ENCODE results near the gene HK1. TPM values are rescaled to one million over a fixed set of nuclear protein-coding genes. Genes with fewer than 3 reads are reported as not detected.

HK1 gene
- total RNA-seq, 1 experiment from 2014 or later, result 83.2 TPM

DNA sequence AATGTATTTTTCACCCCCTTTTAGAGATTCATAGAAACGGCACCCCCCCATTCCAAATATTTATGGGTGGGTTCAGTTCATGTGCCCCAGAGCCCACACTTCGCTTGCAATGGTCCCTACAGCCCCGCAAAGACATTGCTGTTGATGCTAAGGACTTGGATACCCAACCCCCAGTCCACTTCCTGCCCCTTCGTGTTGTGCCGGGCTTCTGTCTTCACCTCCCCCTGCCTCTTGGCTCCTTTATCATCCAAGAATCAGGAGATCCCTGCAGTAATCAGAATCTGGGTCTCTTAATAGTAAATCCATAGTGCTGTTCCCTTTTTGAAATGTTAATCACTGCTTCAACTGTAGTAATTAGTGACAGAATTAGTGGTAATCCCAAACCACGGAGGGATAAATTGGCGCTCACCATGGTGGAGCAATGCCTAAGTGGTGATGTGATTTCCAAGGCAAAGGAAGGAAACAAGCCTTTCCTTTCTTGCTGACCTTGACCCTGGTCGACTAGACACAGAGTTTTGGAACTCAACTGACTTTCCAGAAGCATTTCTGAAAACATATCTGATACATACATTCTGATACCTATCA lies 67.7 kb downstream of the HK1 start:
- no peak for DNase-seq
- H3K9me3 ChIP-seq, result no peaks in the 10 kb centered on the region
- H3K27me3 ChIP-seq, result no peaks in the 10 kb centered on the region
- H3K4me3 ChIP-seq, result no peak overlapping the region
- H3K36me3 ChIP-seq, result peaks cover 26% of the 10 kb centered on the region

DNA sequence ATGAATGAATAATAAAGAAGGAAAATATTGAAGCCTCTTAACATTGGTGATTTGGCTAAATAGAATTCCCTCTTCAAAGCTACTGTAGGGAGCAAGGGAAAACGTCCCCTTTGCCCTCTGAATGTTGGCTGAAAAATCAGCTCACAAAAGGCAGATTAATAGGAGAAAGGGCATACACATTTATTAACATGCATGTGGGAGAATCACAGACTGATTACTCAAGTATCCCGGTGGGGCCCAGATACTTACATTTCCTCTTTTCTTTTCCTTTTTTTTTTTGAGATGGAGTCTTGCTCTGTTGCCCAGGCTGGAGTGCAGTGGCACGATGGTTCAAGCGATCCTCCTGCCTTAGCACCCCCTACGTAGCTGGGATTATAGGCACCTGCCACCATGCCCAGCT lies 68.5 kb downstream of the HK1 start:
- Histone ChIP-seq H3K4me3 (no peak overlapping the region), H3K27me3 (no peaks in the 10 kb centered on the region), H3K9me3 (no peaks in the 10 kb centered on the region), H3K36me3 (peaks cover 26% of the 10 kb centered on the region)
- DNase-seq, result no peak

DNA sequence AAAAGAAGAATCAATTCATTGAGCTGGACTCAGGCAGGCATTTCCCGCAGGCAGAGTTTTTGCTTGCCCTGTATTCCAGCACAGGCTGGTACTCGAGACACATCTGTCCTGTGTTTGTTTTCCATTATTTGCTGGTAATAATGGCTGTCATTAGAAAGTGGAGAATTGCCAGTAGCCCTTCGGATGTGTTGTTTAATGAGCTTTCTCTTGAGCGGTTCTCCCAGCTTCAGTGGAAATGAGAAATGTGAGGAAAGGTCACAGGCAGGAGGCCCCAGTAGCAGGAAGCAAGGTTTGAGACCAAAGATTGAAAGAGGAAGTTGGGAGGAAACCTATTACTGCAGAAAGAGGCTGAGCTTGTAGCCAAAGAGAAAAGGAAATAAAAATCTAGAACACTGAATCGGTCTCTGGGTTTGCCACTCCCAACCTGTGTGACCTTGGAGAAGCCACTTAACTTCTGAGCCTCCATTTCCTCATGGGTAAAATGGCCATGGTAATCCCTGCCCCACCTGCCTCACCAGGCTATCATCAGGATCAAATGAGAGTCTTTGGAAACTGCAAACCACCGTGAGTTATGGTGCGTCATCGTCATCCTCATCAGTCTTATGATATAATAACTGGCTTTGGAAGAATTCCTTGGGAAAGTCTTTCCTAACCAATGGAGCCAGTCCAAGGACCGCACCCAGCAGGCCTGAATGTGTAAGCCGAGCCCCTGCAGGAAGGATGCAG lies 70.7 kb downstream of the HK1 start:
- DNase-seq, result peak; percentile 86
- H3K9me3 ChIP-seq, result no peaks in the 10 kb centered on the region

DNA sequence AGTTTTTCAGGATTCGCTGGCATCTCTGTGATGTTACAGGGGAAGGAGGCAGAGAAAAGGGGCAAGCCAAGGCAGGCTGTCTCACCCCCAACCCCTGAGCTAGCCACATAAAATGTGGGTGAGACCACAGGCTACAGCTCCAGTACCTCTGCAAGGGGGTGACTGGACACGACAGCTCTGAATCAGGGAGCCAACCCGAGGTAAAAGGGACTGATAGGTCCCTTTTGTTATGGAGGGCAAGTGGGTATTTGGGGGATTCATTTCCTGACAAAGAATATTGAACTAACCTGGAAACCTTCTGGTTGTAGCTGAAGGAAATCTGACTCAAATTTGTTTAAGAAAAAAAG lies 71.2 kb downstream of the HK1 start:
- Histone ChIP-seq H3K27me3 (no peaks in the 10 kb centered on the region), H3K9me3 (no peaks in the 10 kb centered on the region), H3K36me3 (peaks cover 28% of the 10 kb centered on the region), H3K4me3 (no peak overlapping the region)
- DNase-seq, result no peak

More for the DNA sequence above, 70.7 kb downstream of the HK1 start:
- no peaks in the 10 kb centered on the region for H3K27me3 ChIP-seq
- no peak overlapping the region for H3K4me3 ChIP-seq
- H3K36me3 ChIP-seq, result peaks cover 30% of the 10 kb centered on the region

DNA sequence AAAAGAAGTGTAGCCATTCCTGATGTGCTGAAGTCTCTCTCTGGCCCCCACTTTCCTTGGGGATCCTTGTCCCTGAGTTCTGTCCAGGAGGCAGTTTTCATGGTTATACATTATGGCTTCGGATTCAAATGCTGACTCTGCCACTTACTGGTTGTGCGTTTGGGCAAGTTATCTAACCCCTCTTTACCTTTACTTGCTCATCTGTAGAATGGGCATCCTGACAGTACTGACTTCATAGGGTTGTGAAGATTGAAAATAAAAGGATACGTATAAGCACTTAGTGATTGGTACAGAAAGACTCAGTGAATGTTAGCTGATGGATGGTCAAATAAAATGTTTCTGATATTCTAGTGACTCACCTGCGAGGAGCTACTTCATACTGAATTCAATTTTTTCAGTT lies 73.3 kb downstream of the HK1 start:
- Histone ChIP-seq H3K9me3 (no peaks in the 10 kb centered on the region), H3K36me3 (peaks cover 17% of the 10 kb centered on the region), H3K4me3 (no peak overlapping the region), H3K27me3 (no peaks in the 10 kb centered on the region)
- no peak for DNase-seq

DNA sequence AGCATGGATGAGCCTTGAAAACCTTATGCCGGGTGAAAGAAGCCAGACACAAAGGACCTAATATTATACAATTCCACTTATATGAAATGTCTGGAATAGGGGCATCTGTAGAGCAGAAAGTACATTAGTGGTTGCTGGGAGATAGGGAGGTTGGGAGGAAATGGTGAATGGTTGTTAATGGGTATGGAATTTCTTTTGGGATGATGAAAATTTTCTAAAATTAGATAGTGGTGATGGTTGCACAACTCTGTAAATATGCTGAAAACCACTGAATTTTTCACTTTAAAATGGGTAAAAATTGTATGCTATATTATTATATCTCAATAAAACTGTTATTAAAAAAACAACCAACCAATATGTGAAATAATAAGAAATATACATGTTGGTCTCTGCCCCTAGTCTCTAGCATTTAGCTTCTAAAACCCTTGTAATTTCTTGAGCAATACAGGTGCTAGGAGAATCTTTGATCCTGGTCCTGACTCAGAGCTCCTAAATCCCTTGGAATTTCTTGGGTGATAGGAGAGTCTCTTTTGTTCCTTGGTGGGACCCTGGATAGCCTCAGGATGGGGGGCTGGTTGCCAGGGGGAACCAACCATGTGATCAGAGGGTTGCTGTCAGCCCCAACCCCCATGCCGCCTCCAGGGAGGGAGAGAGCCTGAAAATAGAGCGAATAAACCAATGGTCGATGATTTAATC lies 74.4 kb downstream of the HK1 start:
- DNase-seq, result no peak
- H3K27me3 ChIP-seq, result no peaks in the 10 kb centered on the region
- H3K36me3 ChIP-seq, result peaks cover 17% of the 10 kb centered on the region
- H3K4me3 ChIP-seq, result no peak overlapping the region
- H3K9me3 ChIP-seq, result no peaks in the 10 kb centered on the region

DNA sequence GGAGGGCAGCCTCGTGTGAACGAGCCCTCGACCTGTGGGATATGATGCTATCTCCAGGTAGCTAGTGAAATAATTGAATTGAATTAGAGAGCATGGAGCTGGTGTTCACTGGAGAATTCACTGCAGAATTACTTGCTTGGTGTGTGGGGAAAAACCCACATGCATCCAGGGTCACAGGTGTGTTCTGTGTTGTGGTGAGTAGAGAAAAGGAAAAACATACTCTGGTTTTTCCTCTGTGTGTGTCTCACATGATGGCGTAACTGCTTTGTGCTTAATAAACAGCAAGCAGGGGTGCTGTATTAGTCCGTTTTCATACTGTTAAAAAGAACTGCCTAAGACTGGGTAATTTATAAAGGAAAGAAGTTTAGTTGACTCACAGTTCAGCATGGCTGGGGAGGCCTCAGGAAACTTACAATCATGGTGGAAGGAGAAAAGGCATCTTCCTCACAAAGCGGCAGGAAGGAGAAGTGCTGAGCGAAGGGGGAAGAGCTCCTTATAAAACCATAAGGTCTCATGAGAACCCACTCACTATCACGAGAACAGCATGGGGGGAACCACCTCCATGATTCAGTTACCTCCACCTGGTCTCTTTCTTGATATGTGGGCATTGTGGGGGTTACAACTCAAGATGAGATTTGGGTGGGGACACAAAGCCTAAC lies 75.8 kb downstream of the HK1 start:
- Histone ChIP-seq H3K9me3 (no peaks in the 10 kb centered on the region), H3K36me3 (peaks cover 17% of the 10 kb centered on the region), H3K27me3 (no peaks in the 10 kb centered on the region), H3K4me3 (no peak overlapping the region)
- DNase-seq, result no peak

DNA sequence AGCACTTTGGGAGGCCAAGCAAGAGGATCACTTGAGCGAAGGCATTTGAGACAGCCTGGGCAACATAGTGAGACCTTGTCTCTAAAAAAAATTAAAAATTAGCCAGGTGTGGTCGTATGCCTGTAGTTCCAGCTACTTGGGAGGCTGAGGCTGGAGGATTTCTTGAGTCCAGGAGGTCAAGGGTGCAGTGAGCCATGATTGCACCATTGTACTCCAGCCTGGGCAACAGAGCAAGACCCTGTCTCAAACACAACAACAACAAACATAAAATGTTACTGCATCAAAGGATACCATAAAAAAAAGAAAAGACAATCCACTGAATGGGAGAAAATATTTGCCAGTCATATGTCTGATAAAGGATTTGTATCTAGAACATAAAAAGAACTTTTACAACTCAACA lies 77.9 kb downstream of the HK1 start:
- Histone ChIP-seq H3K36me3 (peaks cover 10% of the 10 kb centered on the region), H3K27me3 (no peaks in the 10 kb centered on the region), H3K4me3 (no peak overlapping the region), H3K9me3 (no peaks in the 10 kb centered on the region)
- no peak for DNase-seq

DNA sequence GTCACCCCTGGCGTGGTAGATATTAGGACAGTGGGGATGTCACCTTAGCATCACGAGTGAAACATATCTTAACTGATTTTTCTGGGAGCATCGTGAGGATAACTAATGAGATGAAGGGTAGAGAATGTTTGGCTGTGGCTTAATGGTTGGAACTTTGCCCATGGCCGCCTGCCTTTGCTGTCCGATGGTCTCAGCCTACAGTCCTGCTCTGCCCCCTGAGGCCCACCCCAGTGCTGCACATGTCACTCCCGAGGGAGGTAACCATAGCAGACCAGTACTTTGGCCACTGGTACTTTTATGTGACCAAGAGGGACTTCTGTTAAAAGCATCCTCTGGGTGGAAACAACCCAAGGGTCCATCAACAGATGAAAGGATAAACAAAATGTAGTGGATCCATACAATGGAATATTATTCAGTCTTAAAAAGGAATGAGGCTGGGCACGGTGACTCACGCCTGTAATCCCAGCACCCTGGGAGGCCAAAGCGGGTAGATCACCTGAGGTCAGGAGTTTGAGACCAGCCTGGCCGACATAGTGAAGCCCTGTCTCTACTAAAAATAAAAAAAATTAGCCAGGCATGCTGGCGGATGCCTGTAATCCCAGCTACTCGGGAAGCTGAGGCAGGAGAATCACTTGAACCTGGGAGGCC lies 80.0 kb downstream of the HK1 start:
- Histone ChIP-seq H3K4me3 (no peak overlapping the region), H3K9me3 (no peaks in the 10 kb centered on the region), H3K36me3 (peaks cover 16% of the 10 kb centered on the region), H3K27me3 (no peaks in the 10 kb centered on the region)
- no peak for DNase-seq

DNA sequence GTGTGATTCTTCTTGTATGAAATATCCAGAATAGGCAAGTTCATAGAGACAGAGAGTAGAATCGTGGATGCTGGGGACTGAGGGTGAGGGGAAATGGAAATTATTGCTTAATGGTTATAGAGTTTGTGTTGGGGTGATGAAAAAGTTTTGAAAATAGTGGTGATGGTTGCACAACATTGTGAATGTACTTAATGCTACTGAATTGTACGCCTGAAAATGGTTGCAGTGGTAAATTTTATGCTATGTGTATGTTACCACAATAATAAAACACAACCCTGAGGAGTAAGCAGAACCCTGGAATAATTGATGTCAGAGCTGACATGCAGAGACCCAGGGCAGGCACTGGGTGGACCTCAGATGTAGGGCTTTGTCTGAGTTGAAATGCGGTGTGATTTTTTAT lies 80.9 kb downstream of the HK1 start:
- H3K36me3 ChIP-seq, result peaks cover 22% of the 10 kb centered on the region

DNA sequence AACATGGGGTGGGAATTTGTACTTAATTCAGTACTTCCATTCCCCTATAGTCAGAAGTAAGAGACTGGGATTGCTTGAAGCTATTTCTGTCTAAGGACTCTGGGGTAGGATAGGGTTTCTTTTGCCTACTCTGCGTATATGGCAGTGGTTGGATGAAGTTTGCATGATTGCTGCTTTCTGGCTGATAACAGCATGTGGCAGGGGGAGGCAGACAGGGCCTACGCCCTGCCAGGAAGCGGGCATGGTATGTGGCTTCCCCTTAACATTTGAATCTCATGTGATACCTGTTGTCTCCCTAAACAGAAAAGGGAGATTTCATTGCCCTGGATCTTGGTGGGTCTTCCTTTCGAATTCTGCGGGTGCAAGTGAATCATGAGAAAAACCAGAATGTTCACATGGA lies 81.3 kb downstream of the HK1 start:
- DNase-seq, result no peak
- no peaks in the 10 kb centered on the region for H3K27me3 ChIP-seq
- H3K36me3 ChIP-seq, result peaks cover 26% of the 10 kb centered on the region
- H3K9me3 ChIP-seq, result no peaks in the 10 kb centered on the region
- H3K4me3 ChIP-seq, result no peak overlapping the region

More for the DNA sequence above, 80.9 kb downstream of the HK1 start:
- Histone ChIP-seq H3K27me3 (no peaks in the 10 kb centered on the region), H3K9me3 (no peaks in the 10 kb centered on the region), H3K4me3 (no peak overlapping the region)
- no peak for DNase-seq

DNA sequence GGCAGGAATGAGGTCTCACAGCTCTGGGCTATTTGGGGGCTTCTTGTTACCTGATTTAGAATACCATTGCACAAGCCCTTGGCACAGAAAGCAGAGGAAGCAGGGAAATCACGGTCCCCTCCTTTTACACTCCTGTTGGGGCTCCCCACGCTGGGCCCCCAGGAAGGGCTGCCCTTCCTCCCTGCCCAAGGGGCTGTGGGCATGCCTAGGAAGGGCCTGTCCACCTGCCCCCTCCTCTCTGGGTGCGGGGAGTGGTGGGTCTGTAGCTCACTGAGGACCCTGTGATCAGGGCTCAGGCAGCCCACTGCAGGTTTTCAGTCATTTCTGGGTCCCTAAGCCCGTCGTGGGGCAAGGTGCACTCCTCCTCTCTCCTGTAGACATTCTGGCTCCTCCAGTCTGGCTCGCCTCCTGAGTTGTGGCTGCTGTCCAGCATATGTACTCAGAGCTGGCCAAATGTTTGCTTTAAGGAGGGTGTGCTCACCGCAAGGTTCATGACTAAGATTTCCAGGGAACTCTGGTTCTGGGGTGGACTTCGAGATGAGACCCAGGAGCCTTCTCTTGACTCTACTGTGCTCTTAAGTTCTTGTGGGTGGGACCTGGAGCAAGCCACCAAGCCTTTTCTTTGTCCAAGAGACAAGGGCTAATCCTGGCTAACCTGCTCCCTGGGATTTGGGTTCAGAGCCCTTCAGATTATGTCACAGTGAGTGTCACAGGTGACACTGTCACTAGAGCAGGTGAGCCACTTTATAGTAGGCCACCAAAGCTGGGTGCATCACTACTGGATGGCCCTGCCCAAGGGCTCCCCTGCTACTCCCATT lies 82.4 kb downstream of the HK1 start:
- H3K4me3 ChIP-seq, result no peak overlapping the region
- H3K9me3 ChIP-seq, result no peaks in the 10 kb centered on the region
- H3K27me3 ChIP-seq, result no peaks in the 10 kb centered on the region
- peak; percentile 84 for DNase-seq
- peaks cover 37% of the 10 kb centered on the region for H3K36me3 ChIP-seq

DNA sequence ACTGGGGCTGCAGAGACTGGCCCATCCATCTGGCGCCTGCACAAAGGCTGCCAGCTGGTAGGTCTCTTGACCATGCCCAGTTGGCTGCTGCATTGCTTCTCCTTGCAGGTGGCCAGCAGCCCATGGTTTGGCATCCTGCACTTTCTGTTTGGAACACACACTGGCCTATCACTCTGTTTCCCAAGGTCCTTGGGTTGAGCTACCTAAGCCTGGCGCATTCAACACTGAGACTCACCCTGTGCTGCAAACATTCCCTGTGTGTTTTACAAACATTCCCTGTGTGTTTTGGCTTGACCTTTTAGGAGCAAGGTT lies 83.0 kb downstream of the HK1 start:
- Histone ChIP-seq H3K9me3 (no peaks in the 10 kb centered on the region), H3K36me3 (peaks cover 43% of the 10 kb centered on the region), H3K4me3 (no peak overlapping the region), H3K27me3 (no peaks in the 10 kb centered on the region)
- DNase-seq, result peak; percentile 80

DNA sequence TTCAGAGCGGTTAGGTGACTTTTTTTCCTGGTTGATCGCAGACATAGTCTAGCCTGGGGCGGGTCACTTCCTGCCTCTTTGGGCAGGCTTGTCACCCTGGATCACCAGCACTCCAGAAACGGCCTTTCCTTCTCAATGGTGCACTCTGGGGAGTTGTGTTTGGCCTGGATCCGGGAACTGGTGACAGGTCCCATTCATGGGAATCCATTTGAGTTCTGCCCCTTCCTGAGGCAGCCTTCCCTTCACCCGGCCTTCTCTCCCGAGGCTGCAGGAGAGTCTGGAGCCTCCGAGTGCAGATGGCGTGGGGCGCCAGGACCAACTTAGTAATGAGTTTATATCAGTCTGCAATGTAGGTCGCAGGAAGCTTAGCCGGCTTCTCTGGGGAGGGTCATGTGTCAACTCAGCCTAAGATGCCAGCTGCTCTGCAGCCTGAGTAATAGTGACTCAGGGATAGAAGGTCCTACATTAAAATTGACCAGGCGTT lies 84.2 kb downstream of the HK1 start:
- Histone ChIP-seq H3K27me3 (no peaks in the 10 kb centered on the region), H3K36me3 (peaks cover 47% of the 10 kb centered on the region), H3K4me3 (no peak overlapping the region), H3K9me3 (no peaks in the 10 kb centered on the region)
- DNase-seq, result peak; percentile 89

DNA sequence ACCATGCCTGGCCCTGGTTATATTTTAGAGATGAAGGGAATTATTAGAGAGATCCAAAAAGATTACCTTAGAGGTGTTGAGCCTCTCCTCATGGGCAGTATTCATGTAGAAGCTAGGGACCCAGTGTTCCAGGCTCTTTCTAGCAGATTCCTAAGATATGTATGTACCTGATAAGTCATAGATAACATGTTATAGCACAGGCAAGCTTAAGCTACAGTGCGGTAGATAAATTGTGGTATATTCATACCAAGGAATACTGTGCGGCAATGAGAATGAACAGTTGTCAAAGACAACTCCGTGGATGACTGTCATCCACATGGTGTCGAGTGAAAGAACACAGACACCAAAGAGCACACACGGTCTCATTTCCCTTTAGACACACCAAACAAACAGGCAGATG lies 85.4 kb downstream of the HK1 start:
- DNase-seq, result no peak
- no peaks in the 10 kb centered on the region for H3K9me3 ChIP-seq
- no peaks in the 10 kb centered on the region for H3K27me3 ChIP-seq
- H3K36me3 ChIP-seq, result peaks cover 47% of the 10 kb centered on the region
- H3K4me3 ChIP-seq, result no peak overlapping the region

DNA sequence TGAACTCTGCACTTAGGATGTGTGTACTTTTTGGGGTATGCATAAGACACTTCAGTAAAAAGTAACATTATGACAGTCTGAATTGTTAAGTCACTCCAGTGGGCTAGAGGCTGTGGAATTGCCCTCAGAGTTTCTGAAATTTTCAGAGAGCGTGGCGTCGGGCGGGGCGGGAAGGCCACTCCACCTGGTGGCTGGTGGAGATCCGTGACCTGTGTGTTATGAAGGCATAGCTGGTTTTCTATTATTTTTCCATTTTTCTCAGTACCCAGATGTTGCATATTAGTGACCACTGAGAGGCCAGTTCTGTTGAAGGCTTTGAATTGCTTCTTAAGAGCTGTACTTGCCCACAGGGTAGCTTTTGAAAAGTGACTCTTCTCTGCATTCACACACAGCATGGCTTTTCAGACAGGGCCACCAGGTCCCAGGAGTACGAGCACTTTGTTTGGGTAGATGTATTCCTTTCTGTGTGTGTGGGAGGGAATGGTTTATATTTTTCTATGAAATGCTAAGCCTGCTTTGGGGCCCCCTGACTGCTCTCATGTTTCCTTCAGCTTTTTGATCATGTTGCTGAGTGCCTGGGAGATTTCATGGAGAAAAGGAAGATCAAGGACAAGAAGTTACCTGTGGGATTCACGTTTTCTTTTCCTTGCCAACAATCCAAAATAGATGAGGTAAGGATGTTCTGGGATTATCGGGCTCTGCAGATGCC lies 86.1 kb downstream of the HK1 start:
- Histone ChIP-seq H3K9me3 (no peaks in the 10 kb centered on the region), H3K36me3 (peaks cover 50% of the 10 kb centered on the region), H3K27me3 (no peaks in the 10 kb centered on the region), H3K4me3 (no peak overlapping the region)
- no peak for DNase-seq
